GM03348 (cell line): Measurements from ENCODE around the gene BTD.
A peak's percentile ranks its signal among the peaks of the same experiment; 100 is the strongest.

ENCODE experiments used
- DNase-seq: peaks from one replicate; pipeline ENCODE4 v3.0.0; 2012; ENCODE audit warnings: low spot score

Gene BTD

GRCh38 chr3:15636028-15636709 lies 34.6 kb downstream of the BTD start:
- DNase-seq: peak; percentile 84

DNA sequence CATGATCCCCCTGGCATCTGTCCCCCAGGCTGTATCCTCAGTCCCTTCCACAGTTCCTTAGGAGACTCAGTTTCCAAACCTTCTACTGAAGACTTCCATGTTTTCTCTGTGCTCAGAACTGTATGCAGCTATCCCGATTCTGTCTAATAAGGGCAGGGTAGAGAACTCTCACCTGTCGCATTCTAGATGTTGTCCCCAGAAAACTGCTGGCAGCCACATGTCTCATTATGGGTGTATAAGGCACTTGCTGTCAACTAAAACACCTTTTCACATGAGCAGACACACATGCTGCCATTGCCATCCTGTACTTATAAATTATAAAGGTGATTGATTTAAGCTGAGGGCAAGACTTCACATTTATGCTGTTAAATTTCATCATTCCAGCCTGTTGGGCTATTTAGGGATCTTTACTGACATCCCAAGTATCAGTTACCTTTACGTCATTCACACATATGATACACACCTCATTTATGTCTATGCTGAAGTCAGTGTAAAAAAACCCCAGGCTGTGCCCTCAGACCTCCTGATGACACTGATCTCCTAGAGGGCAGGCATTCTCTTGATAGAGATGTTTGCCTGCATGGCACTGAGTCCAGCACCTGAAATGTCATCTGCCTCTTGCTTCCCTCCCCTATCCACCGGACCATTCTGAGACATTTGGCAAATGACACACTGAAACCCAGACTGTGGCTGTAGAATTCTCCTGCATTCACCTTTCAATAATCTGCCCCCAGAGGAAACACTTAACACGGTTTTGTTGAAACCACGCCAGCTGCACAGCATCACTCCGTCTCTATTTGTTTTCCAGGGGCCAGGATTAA lies 35.8 kb downstream of the BTD start:
- DNase-seq: no peak

GRCh38 chr3:15638193-15638890 lies 36.8 kb downstream of the BTD start:
- DNase-seq: no peak

GRCh38 chr3:15638891-15639262 lies 37.3 kb downstream of the BTD start:
- no peak for DNase-seq

DNA sequence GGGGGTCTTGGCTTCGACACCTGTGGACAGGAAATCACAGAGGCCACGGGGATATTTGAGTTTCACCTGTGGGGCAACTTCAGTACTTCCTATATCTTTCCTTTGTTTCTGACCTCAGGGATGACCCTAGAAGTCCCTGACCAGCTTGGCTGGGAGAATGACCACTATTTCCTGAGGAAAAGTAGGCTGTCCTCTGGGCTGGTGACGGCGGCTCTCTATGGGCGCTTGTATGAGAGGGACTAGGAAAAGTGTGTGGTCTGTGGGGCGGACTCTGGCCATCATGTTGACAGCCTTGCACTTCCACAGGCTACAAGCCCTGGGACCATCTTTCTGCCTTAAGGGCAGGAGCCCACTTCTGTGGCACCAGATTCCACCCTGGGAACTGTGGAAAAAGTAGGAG lies 43.7 kb downstream of the BTD start:
- DNase-seq: no peak

- DNase-seq: peak; percentile 78
These were observed 44.4 kb downstream of the BTD start for GRCh38 chr3:15645740-15646501.

GRCh38 chr3:15646851-15647511 lies 45.4 kb downstream of the BTD start:
- DNase-seq: peak; percentile 92

GRCh38 chr3:15647611-15648167 lies 46.1 kb downstream of the BTD start:
- peak; percentile 78 for DNase-seq

- no peak for DNase-seq
These were observed 47.8 kb downstream of the BTD start for GRCh38 chr3:15649341-15649740.

DNA sequence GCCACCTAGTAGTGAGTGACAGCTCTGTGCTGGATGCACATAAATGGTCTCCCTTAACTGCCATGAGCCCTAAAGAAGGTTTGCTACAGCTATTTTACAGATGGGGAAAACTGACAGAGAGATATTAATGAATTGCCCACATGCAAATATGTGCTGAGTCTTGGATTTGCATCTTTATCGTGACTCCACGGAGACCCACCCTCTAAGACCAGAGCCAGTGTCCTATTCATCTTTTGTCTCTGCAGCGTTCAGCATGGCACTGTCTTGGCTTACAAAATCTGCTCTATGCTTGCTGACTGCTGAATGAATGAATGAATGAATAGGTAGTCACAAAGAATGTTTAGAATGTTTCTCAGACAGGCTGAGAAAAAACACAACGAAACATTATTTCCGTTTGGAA lies 48.3 kb downstream of the BTD start:
- no peak for DNase-seq

GRCh38 chr3:15651396-15651795 lies 49.9 kb downstream of the BTD start:
- DNase-seq: no peak

DNA sequence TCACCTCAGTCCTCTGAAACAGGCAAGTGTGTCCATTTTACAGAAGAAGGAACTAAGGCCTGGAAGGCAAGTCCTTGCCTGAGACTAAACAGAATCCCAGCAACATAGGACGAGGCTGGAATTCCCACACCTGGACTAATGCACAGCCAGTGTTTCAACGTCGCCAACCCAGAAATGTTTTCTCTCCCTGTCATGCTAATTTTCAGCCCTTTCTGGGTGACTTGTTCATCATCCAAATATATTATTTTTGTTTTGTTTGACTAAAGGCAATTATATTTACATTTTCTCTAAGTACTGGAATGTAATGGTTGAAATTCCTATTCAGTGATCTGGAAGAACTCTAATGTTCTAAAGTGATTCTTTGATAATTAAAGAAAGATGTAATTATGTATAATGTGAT lies 51.8 kb downstream of the BTD start:
- DNase-seq: no peak

GRCh38 chr3:15654127-15654526 lies 52.6 kb downstream of the BTD start:
- no peak for DNase-seq

- DNase-seq: no peak
These were observed 53.3 kb downstream of the BTD start for GRCh38 chr3:15654891-15655290.

DNA sequence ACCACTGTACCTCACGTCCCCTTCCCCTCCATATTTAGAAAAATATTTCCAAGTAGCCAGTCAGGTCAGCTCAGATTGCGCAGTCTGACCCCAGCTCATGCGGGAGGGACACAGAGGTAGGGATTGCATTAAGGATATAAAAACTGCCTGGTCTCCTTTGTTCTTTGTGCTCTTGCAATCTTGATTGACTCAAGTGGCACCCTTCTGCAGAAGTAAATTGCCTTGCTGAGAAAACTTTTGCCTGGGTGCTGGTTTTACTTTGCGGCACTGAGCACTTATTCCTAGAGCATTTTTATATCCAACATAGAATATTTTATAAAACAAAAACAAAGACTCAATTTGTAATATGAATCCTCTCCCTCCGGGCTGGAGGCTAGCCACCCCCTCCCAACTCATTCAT lies 54.8 kb downstream of the BTD start:
- no peak for DNase-seq

- no peak for DNase-seq
These were observed 55.5 kb downstream of the BTD start for GRCh38 chr3:15657016-15657415.

- no peak for DNase-seq
These were observed 57.9 kb downstream of the BTD start for GRCh38 chr3:15659254-15659975.

DNA sequence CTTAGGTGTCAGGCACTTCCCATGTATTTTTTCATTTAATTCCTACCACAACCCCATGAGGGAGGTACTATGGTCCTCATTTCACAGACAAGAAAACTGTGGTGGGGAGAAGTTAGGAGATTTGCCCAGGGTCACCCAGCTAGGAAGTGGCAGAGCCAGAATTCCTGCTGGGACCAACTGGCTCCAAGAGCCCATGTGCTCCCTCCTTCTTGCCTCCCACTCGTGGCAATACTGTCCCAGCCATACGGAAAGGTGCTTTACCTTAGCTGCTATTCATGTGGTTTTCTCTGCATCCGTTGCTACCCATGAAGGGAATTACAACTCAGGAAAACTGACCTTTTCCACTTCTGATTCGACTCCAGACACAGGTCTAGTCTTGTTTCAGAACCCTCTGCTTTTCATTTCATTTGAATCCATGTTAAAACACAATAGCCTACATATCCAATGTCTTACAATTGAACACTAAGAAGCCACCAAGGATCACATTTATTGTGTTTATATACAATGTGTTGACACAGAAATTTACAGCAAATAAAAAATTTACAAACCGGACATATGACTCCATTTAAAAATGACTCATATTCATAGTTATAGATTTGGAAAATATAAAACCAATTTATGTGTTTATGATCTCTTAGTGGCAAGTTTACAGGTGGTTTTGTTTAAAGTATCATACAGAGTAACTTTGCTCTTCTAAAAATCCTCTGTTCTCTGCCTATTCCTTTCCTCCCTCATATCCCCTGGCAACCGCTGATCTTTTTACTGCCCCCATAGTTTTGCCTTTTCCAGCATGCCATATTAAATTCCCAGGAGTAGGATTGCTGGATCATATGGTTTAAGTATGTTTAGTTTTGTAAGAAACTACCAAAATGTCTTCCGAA lies 58.8 kb downstream of the BTD start:
- DNase-seq: no peak

GRCh38 chr3:15664144-15664543 lies 62.6 kb downstream of the BTD start:
- DNase-seq: no peak
